GM12875 (cell line): ENCODE results near the gene CHRD.

ENCODE experiments used
- H3K4me3 ChIP-seq: one replicate; pipeline ENCODE4 v1.5.1; 2011; ENCODE audit warnings: low read depth, low read length, control low read depth
- CTCF ChIP-seq: IDR thresholded peaks from 2 replicates; pipeline ENCODE4 v1.5.1; 2011; ENCODE audit warnings: low read depth, mild to moderate bottlenecking, control low read depth, inconsistent platforms, low read length, moderate library complexity, borderline replicate concordance; ENCODE audit not compliant: insufficient read depth

Gene CHRD

GRCh38 chr3:184348057-184348382 is 31.8 kb upstream of the CHRD start:
- TF ChIP-seq CTCF, result no peak
- no peak overlapping the region for H3K4me3 ChIP-seq

GRCh38 chr3:184349563-184350470 is 30.0 kb upstream of the CHRD start:
- TF ChIP-seq CTCF, result no peak

GRCh38 chr3:184350618-184351017 is 29.2 kb upstream of the CHRD start:
- no peak for TF ChIP-seq CTCF
- H3K4me3 ChIP-seq, result no peak overlapping the region

More at GRCh38 chr3:184349563-184350470, 30.0 kb upstream of the CHRD start:
- no peak overlapping the region for H3K4me3 ChIP-seq

GRCh38 chr3:184351511-184352148 is 28.2 kb upstream of the CHRD start:
- no peak for TF ChIP-seq CTCF
- no peak overlapping the region for H3K4me3 ChIP-seq

GRCh38 chr3:184352149-184352785 is 27.6 kb upstream of the CHRD start:
- no peak for TF ChIP-seq CTCF
- no peak overlapping the region for H3K4me3 ChIP-seq

GRCh38 chr3:184352897-184353545 is 26.8 kb upstream of the CHRD start:
- H3K4me3 ChIP-seq, result no peak overlapping the region
- TF ChIP-seq CTCF, result no peak
